Right atrium auricular region (tissue), 2 donors: ENCODE data around the gene IFI27L1. TPM values are rescaled to one million over a fixed set of nuclear protein-coding genes. Genes with fewer than 3 reads are reported as not detected.
A peak's percentile ranks its signal among the peaks of the same experiment; 100 is the strongest.

Experiments
- DNase-seq: peaks from one replicate; pipeline ENCODE4 v3.0.0-alpha.2; 2019; ENCODE audit warnings: low spot score
- H3K27ac ChIP-seq, 2 donors: fragments of 200-600 bp; sonication (generic); 1 replicate in 1 of 2; 2 replicates in 1 of 2; pipeline ENCODE4 v1.5.1; 2016 to 2019
- H3K27me3 ChIP-seq, 2 donors: fragments of 200-600 bp; sonication (generic); one replicate each; pipeline versions ENCODE4 v1.5.1 to v1.6.0; 2017 to 2019
- H3K36me3 ChIP-seq: fragments of 200-600 bp; sonication (generic); one replicate; pipeline ENCODE4 v1.5.1; 2016
- H3K4me1 ChIP-seq, 2 donors: fragments of 200-600 bp; sonication (generic); one replicate each; pipeline versions ENCODE4 v1.5.1 to v1.6.0; 2017 to 2019
- H3K4me3 ChIP-seq, 2 donors: fragments of 200-600 bp; sonication (generic); 1 replicate in 1 of 2; 2 replicates in 1 of 2; pipeline ENCODE4 v1.5.1; 2017 to 2019; ENCODE audit warnings: mild to moderate bottlenecking in 1 of 2, moderate library complexity in 1 of 2
- H3K9me3 ChIP-seq, 2 donors: fragments of 200-600 bp; sonication (generic); one replicate each; pipeline ENCODE4 v1.5.1; 2019
- total RNA-seq, 2 donors: library from RNA; depleted of rRNA; stranded (reverse); fragments of >200 nt; gene quantifications; one replicate each; pipeline ENCODE4 v1.1.0, GENCODE V29; 2016
- TF ChIP-seq, protein P1 (sequence below), 2 donors: fragments of 200-600 bp; sonication (generic); IDR thresholded peaks; one replicate each; pipeline ENCODE4 v1.5.1; 2019; ENCODE audit warnings: antibody characterized with exemption in 2 of 2

Gene IFI27L1
- total RNA-seq, 2 donors from 2014 or later: 13.8 to 21.1 TPM

GRCh38 chr14:94113908-94114588, 32.9 kb downstream of the IFI27L1 start:
- no peaks in the 10 kb centered on the region for H3K9me3 ChIP-seq
- no peak for DNase-seq
- no peaks in the 10 kb centered on the region for H3K27me3 ChIP-seq
- TF ChIP-seq, protein P1, sequence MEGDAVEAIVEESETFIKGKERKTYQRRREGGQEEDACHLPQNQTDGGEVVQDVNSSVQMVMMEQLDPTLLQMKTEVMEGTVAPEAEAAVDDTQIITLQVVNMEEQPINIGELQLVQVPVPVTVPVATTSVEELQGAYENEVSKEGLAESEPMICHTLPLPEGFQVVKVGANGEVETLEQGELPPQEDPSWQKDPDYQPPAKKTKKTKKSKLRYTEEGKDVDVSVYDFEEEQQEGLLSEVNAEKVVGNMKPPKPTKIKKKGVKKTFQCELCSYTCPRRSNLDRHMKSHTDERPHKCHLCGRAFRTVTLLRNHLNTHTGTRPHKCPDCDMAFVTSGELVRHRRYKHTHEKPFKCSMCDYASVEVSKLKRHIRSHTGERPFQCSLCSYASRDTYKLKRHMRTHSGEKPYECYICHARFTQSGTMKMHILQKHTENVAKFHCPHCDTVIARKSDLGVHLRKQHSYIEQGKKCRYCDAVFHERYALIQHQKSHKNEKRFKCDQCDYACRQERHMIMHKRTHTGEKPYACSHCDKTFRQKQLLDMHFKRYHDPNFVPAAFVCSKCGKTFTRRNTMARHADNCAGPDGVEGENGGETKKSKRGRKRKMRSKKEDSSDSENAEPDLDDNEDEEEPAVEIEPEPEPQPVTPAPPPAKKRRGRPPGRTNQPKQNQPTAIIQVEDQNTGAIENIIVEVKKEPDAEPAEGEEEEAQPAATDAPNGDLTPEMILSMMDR (IDR thresholded peaks at IDR 0.05): no peak
- peak overlapping the region in 1 of 2 donors; percentile 55 for H3K4me3 ChIP-seq
- peaks cover 0 to 48% of the 10 kb centered on the region in 2 donors for H3K4me1 ChIP-seq
- no peaks in the 10 kb centered on the region for H3K36me3 ChIP-seq
- H3K27ac ChIP-seq: peak overlapping the region; percentile 83 to 92

- no peaks in the 10 kb centered on the region for H3K27me3 ChIP-seq
- peak overlapping the region; percentile 83 to 92 for H3K27ac ChIP-seq
- peaks cover 0 to 42% of the 10 kb centered on the region in 2 donors for H3K4me1 ChIP-seq
- TF ChIP-seq, protein P1 (IDR thresholded peaks at IDR 0.05): no peak
- no peak for DNase-seq
- no peak overlapping the region for H3K4me3 ChIP-seq
- H3K36me3 ChIP-seq: no peaks in the 10 kb centered on the region
- H3K9me3 ChIP-seq: peaks cover 0 to 6% of the 10 kb centered on the region in 2 donors
These were observed 33.5 kb downstream of the IFI27L1 start for GRCh38 chr14:94114589-94115057.

- no peak for DNase-seq
- no peaks in the 10 kb centered on the region for H3K36me3 ChIP-seq
- H3K27ac ChIP-seq: peak overlapping the region; percentile 83 to 92
- TF ChIP-seq, protein P1 (IDR thresholded peaks at IDR 0.05): no peak
- H3K4me1 ChIP-seq: peaks cover 0 to 37% of the 10 kb centered on the region in 2 donors
- peaks cover 0 to 11% of the 10 kb centered on the region in 2 donors for H3K9me3 ChIP-seq
- no peaks in the 10 kb centered on the region for H3K27me3 ChIP-seq
- H3K4me3 ChIP-seq: no peak overlapping the region
These were observed 34.0 kb downstream of the IFI27L1 start for GRCh38 chr14:94115058-94115591.

DNA sequence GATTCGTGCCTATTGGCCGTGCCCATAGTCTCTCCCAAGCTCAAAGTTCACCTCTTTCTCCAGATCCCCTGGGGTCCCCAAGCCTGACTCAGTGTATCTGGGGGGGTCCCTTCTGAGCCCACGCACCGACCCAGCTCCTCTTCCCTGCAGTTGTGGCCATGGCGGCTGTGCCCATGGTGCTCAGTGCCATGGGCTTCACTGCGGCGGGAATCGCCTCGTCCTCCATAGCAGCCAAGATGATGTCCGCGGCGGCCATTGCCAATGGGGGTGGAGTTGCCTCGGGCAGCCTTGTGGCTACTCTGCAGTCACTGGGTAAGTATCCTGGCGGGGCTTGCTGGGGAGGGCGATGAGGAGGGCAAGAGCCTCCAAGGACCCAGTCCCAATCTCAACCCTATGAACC, 34.5 kb downstream of the IFI27L1 start:
- peak overlapping the region; percentile 83 to 92 for H3K27ac ChIP-seq
- DNase-seq: no peak
- TF ChIP-seq, protein P1 (IDR thresholded peaks at IDR 0.05): no peak
- peaks cover 0 to 15% of the 10 kb centered on the region in 2 donors for H3K9me3 ChIP-seq
- H3K27me3 ChIP-seq: no peaks in the 10 kb centered on the region
- peaks cover 0 to 36% of the 10 kb centered on the region in 2 donors for H3K4me1 ChIP-seq
- H3K4me3 ChIP-seq: no peak overlapping the region
- no peaks in the 10 kb centered on the region for H3K36me3 ChIP-seq

DNA sequence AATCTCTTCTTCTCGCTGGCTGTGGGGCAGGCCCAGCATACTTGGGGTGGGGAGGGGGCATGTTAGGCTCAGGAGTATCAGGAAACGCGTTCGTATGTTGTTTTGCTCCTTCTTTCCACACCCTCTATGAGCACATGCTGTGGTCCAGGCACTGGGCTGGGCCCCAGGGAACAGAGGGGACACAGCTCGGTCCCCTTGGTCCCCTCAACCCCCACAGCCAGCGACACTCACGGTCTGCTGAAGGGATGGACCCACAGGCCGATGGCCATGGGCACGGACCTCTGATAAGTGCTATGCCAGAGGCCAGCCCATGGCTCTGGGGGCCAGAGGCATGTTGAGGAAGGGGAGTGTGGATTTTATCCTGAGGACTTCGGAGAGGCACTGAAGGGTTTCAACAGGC, 35.6 kb downstream of the IFI27L1 start:
- peaks cover 0 to 15% of the 10 kb centered on the region in 2 donors for H3K9me3 ChIP-seq
- no peak overlapping the region for H3K4me3 ChIP-seq
- H3K27me3 ChIP-seq: no peaks in the 10 kb centered on the region
- TF ChIP-seq, protein P1 (IDR thresholded peaks at IDR 0.05): no peak
- H3K4me1 ChIP-seq: peaks cover 0 to 36% of the 10 kb centered on the region in 2 donors
- H3K27ac ChIP-seq: no peak overlapping the region
- DNase-seq: no peak
- H3K36me3 ChIP-seq: no peaks in the 10 kb centered on the region
